ENCODE data around the gene LRRC34.
A peak's percentile ranks its signal among the peaks of the same experiment; 100 is the strongest.

LRRC34 gene

GRCh38 chr3:169771497-169772304, 41.0 kb downstream of the LRRC34 start:
- DNase-seq, result peak in 4 of 10 donors; percentile 19 to 80 (median 77)
- intact Hi-C loops (cut with DNase I), result loop anchor here (10.0 kb wide), 1 partner anchor 193 kb away; the partner anchor contains the start of gene SEC62

- intact Hi-C loops (cut with DNase I), result loop anchor here (10.0 kb wide), 1 partner anchor 195 kb away; the partner anchor contains the start of gene SEC62
- DNase-seq, result peak; percentile 40 to 92 (median 59)
These were observed 43.2 kb downstream of the LRRC34 start, which contains the start of gene ACTRT3 for GRCh38 chr3:169769287-169770181. Gene ACTRT3 (minus strand): TSS chr3:169769561. CDS start chr3:169769520, 41 bp downstream.

GRCh38 chr3:169764882-169765612, 47.7 kb downstream of the LRRC34 start, which contains the start of gene TERC:
Gene TERC (minus strand): TSS chr3:169765060.
- peak; percentile 84 to 99 (median 91) for DNase-seq
- intact Hi-C loops (cut with DNase I), result no loop called here

- intact Hi-C loops (cut with DNase I), result no loop called here
- DNase-seq, result peak; percentile 43 to 94 (median 58)
These were observed 48.3 kb downstream of the LRRC34 start for GRCh38 chr3:169764312-169764881.

GRCh38 chr3:169760479-169760878, 52.2 kb downstream of the LRRC34 start:
- no peak for DNase-seq
- intact Hi-C loops (cut with DNase I), result no loop called here

- DNase-seq, result no peak
- intact Hi-C loops (cut with DNase I), result no loop called here
These were observed 53.4 kb downstream of the LRRC34 start for GRCh38 chr3:169759256-169759655.

- intact Hi-C loops (cut with DNase I), result no loop called here
- no peak for DNase-seq
These were observed 54.2 kb downstream of the LRRC34 start for GRCh38 chr3:169758359-169758994.

GRCh38 chr3:169755488-169755887, 57.2 kb downstream of the LRRC34 start:
- intact Hi-C loops (cut with DNase I), result no loop called here
- DNase-seq, result no peak

- no peak for DNase-seq
- intact Hi-C loops (cut with DNase I), result no loop called here
These were observed 58.0 kb downstream of the LRRC34 start for GRCh38 chr3:169754711-169755110.

GRCh38 chr3:169751875-169752274, 60.8 kb downstream of the LRRC34 start:
- DNase-seq, result no peak

GRCh38 chr3:169750665-169751064, 62.0 kb downstream of the LRRC34 start:
- intact Hi-C loops (cut with DNase I), result no loop called here
- DNase-seq, result no peak

More at GRCh38 chr3:169751875-169752274, 60.8 kb downstream of the LRRC34 start:
- intact Hi-C loops (cut with DNase I), result no loop called here

- intact Hi-C loops (cut with DNase I), result loop anchor here (10.0 kb wide), 1 partner anchor 594 kb away; no protein-coding TSS in a partner anchor
- no peak for DNase-seq
These were observed 64.0 kb downstream of the LRRC34 start for GRCh38 chr3:169748670-169749069.

- DNase-seq, result no peak
- intact Hi-C loops (cut with DNase I), result loop anchor here (10.0 kb wide), 1 partner anchor 592 kb away; no protein-coding TSS in a partner anchor
These were observed 65.8 kb downstream of the LRRC34 start for GRCh38 chr3:169746924-169747323.

- no peak for DNase-seq
- intact Hi-C loops (cut with DNase I), result loop anchor here (10.0 kb wide), 1 partner anchor 590 kb away; no protein-coding TSS in a partner anchor
These were observed 68.2 kb downstream of the LRRC34 start for GRCh38 chr3:169744366-169745054.
